GOT3 (cell line): Measurements from ENCODE around the gene PCNX2.

ENCODE experiments used
- DNase-seq: peaks from one replicate; lab custom pipeline; 2025; ENCODE audit warnings: mixed read lengths; lab: John Stamatoyannopoulos, UW

PCNX2 gene

GRCh38 chr1:233256789-233257188, 38.7 kb downstream of the PCNX2 start:
- DNase-seq: no peak

GRCh38 chr1:233256191-233256590, 39.3 kb downstream of the PCNX2 start:
- DNase-seq: no peak

GRCh38 chr1:233255145-233255544, 40.4 kb downstream of the PCNX2 start:
- DNase-seq: no peak

GRCh38 chr1:233253832-233254331, 41.6 kb downstream of the PCNX2 start:
- no peak for DNase-seq

- no peak for DNase-seq
Observed at GRCh38 chr1:233253231-233253831, 42.2 kb downstream of the PCNX2 start.

GRCh38 chr1:233252441-233252840, 43.1 kb downstream of the PCNX2 start:
- no peak for DNase-seq

- no peak for DNase-seq
Observed at GRCh38 chr1:233251201-233251720, 44.3 kb downstream of the PCNX2 start.

- DNase-seq: no peak
Observed at GRCh38 chr1:233248014-233248413, 47.5 kb downstream of the PCNX2 start.

GRCh38 chr1:233246965-233247364, 48.6 kb downstream of the PCNX2 start:
- no peak for DNase-seq

GRCh38 chr1:233245191-233245765, 50.2 kb downstream of the PCNX2 start:
- no peak for DNase-seq

GRCh38 chr1:233244183-233244582, 51.3 kb downstream of the PCNX2 start:
- DNase-seq: no peak

- no peak for DNase-seq
Observed at GRCh38 chr1:233242827-233243483, 52.6 kb downstream of the PCNX2 start.

GRCh38 chr1:233241759-233242158, 53.8 kb downstream of the PCNX2 start:
- no peak for DNase-seq

- DNase-seq: no peak
Observed at GRCh38 chr1:233240829-233241682, 54.5 kb downstream of the PCNX2 start.

GRCh38 chr1:233240371-233240770, 55.2 kb downstream of the PCNX2 start:
- DNase-seq: no peak

GRCh38 chr1:233238884-233239431, 56.6 kb downstream of the PCNX2 start:
- no peak for DNase-seq

- DNase-seq: no peak
Observed at GRCh38 chr1:233237647-233238046, 57.9 kb downstream of the PCNX2 start.

- no peak for DNase-seq
Observed at GRCh38 chr1:233233508-233234040, 62.0 kb downstream of the PCNX2 start.

GRCh38 chr1:233230011-233230410, 65.5 kb downstream of the PCNX2 start:
- no peak for DNase-seq

GRCh38 chr1:233229288-233229687, 66.2 kb downstream of the PCNX2 start:
- DNase-seq: no peak

GRCh38 chr1:233227930-233228465, 67.5 kb downstream of the PCNX2 start:
- no peak for DNase-seq
